ENCODE results near the gene COL4A2. TPM values are rescaled to one million over a fixed set of nuclear protein-coding genes. Genes with fewer than 3 reads are reported as not detected.

The COL4A2 gene
- polyA plus RNA-seq, 1 experiment: 886 TPM

- no peak for DNase-seq (ENCODE audit: low read depth)
- TF ChIP-seq CTCF (IDR thresholded peaks at IDR 0.05; ENCODE audit: insufficient read depth, low read depth, low read length): no peak
- H3K27me3 ChIP-seq (ENCODE audit: control insufficient read depth, insufficient read depth, low read length): no peaks in the 10 kb centered on the region
- ChIA-PET CTCF (interaction anchor here (0.9 kb wide), 1 partner anchor 82 kb away, joined by 3 read pairs; no protein-coding TSS in a partner anchor), POLR2A (no interaction called here)
- no peaks in the 10 kb centered on the region for H3K36me3 ChIP-seq (ENCODE audit: control insufficient read depth, insufficient read depth, low read length)
- H3K4me3 ChIP-seq (ENCODE audit: low read depth, low read length): no peak overlapping the region
Measured at GRCh38 chr13:110330491-110331011, 23.5 kb downstream of the COL4A2 start.

- no peaks in the 10 kb centered on the region for H3K27me3 ChIP-seq (ENCODE audit: control insufficient read depth, insufficient read depth, low read length)
- ChIA-PET CTCF (interaction anchor here (1.2 kb wide), 1 partner anchor 8 kb away, joined by 4 read pairs; no protein-coding TSS in a partner anchor), POLR2A (no interaction called here)
Measured at GRCh38 chr13:110331362-110331761, 24.3 kb downstream of the COL4A2 start.

GRCh38 chr13:110332750-110333149 is 25.7 kb downstream of the COL4A2 start:
- TF ChIP-seq CTCF (IDR thresholded peaks at IDR 0.05; ENCODE audit: insufficient read depth, low read depth, low read length): no peak
- POLR2A ChIA-PET: no interaction called here
- no peak for DNase-seq (ENCODE audit: low read depth)
- Histone ChIP-seq H3K4me3 (ENCODE audit: low read depth, low read length) (no peak overlapping the region), H3K27me3 (ENCODE audit: control insufficient read depth, insufficient read depth, low read length) (no peaks in the 10 kb centered on the region), H3K36me3 (ENCODE audit: control insufficient read depth, insufficient read depth, low read length) (no peaks in the 10 kb centered on the region)
- CTCF ChIA-PET: interaction anchor here (0.6 to 1.3 kb wide), 2 partner anchors 107 to 493 kb away, joined by 3 read pairs; no protein-coding TSS in a partner anchor

More at GRCh38 chr13:110331362-110331761, 24.3 kb downstream of the COL4A2 start:
- no peak for TF ChIP-seq CTCF (IDR thresholded peaks at IDR 0.05; ENCODE audit: insufficient read depth, low read depth, low read length)
- Histone ChIP-seq H3K4me3 (ENCODE audit: low read depth, low read length) (no peak overlapping the region), H3K36me3 (ENCODE audit: control insufficient read depth, insufficient read depth, low read length) (no peaks in the 10 kb centered on the region)
- DNase-seq (ENCODE audit: low read depth): no peak

- TF ChIP-seq CTCF (IDR thresholded peaks at IDR 0.05; ENCODE audit: insufficient read depth, low read depth, low read length): no peak
- no peaks in the 10 kb centered on the region for H3K27me3 ChIP-seq (ENCODE audit: control insufficient read depth, insufficient read depth, low read length)
- CTCF ChIA-PET: interaction anchor here (1.0 to 1.3 kb wide), 2 partner anchors 87 to 108 kb away, joined by 3 to 4 read pairs; no protein-coding TSS in a partner anchor
- POLR2A ChIA-PET: no interaction called here
- H3K4me3 ChIP-seq (ENCODE audit: low read depth, low read length): no peak overlapping the region
- no peak for DNase-seq (ENCODE audit: low read depth)
- H3K36me3 ChIP-seq (ENCODE audit: control insufficient read depth, insufficient read depth, low read length): no peaks in the 10 kb centered on the region
Measured at GRCh38 chr13:110333837-110334236, 26.8 kb downstream of the COL4A2 start.

GRCh38 chr13:110334256-110334655 is 27.2 kb downstream of the COL4A2 start:
- ChIA-PET CTCF (interaction anchor here (1.0 kb wide), 1 partner anchor 87 kb away, joined by 4 read pairs; no protein-coding TSS in a partner anchor), POLR2A (interaction anchor here (0.6 kb wide), 1 partner anchor 29 kb away, joined by 3 read pairs; no protein-coding TSS in a partner anchor)
- Histone ChIP-seq H3K4me3 (ENCODE audit: low read depth, low read length) (no peak overlapping the region), H3K27me3 (ENCODE audit: control insufficient read depth, insufficient read depth, low read length) (no peaks in the 10 kb centered on the region), H3K36me3 (ENCODE audit: control insufficient read depth, insufficient read depth, low read length) (no peaks in the 10 kb centered on the region)
- DNase-seq (ENCODE audit: low read depth): peak; percentile 50
- no peak for TF ChIP-seq CTCF (IDR thresholded peaks at IDR 0.05; ENCODE audit: insufficient read depth, low read depth, low read length)
